Aorta (tissue), 5 donors: ENCODE data around the gene SLC34A3. TPM values are rescaled to one million over a fixed set of nuclear protein-coding genes. Genes with fewer than 3 reads are reported as not detected.
A peak's percentile ranks its signal among the peaks of the same experiment; 100 is the strongest.
"Not testable (repeated sequence)": the region's sequence is repeated elsewhere in the genome, so short reads cannot be mapped to it uniquely, and the experiment has no call there.

ENCODE experiments used
- ATAC-seq: fragments of 200-7000 bp; cut with Tn5 transposase; one replicate; pipeline ENCODE4 v1.9.1; 2022; ENCODE audit warnings: moderate library complexity; ENCODE audit not compliant: low FRiP score
- DNase-seq, 2 donors: peaks; one replicate each; pipeline ENCODE4 v3.0.0-alpha.2; 2020
- H3K27ac ChIP-seq, 2 donors: one replicate each; pipeline ENCODE4 v1.5.1; 2013; ENCODE audit warnings: low read length in 2 of 2, mild to moderate bottlenecking in 2 of 2, moderate library complexity in 2 of 2, control low read depth in 1 of 2, inconsistent platforms in 1 of 2, low read depth in 1 of 2
- H3K27me3 ChIP-seq, 2 donors: one replicate each; pipeline ENCODE4 v1.6.1; 2013; ENCODE audit warnings: control low read depth in 1 of 2, low read length in 1 of 2, mild to moderate bottlenecking in 1 of 2, moderate library complexity in 1 of 2; ENCODE audit not compliant: insufficient read depth in 2 of 2, control insufficient read depth in 1 of 2
- H3K36me3 ChIP-seq, 2 donors: one replicate each; pipeline ENCODE4 v1.6.1; 2013; ENCODE audit warnings: control low read depth in 1 of 2, low read length in 1 of 2, mild to moderate bottlenecking in 1 of 2; ENCODE audit not compliant: insufficient read depth in 2 of 2, control insufficient read depth in 1 of 2
- H3K4me1 ChIP-seq, 2 donors: one replicate each; pipeline ENCODE4 v1.6.1; 2013; ENCODE audit warnings: low read length in 2 of 2, control low read depth in 1 of 2, mild to moderate bottlenecking in 1 of 2, moderate library complexity in 1 of 2; ENCODE audit not compliant: insufficient read depth in 2 of 2, control insufficient read depth in 1 of 2
- H3K4me3 ChIP-seq, 2 donors: one replicate each; pipeline ENCODE4 v1.5.1; 2013; ENCODE audit warnings: low read length in 2 of 2, control low read depth in 1 of 2, mild to moderate bottlenecking in 1 of 2
- H3K9me3 ChIP-seq: one replicate; pipeline ENCODE4 v1.6.1; 2013; ENCODE audit warnings: mild to moderate bottlenecking, low read length; ENCODE audit not compliant: control insufficient read depth
- WGBS, 2 donors: extraction: QIAGEN DNeasy Blood & Tissue Kit; methylation state at CpG; one replicate each; pipeline ENCODE4 v1.1.7; 2013; 5-methylcytosine and 5-hydroxymethylcytosine counted together
- intact Hi-C, 2 donors: fragments of 100-400 bp; cut with DNase I; formaldehyde crosslinking; loops; one replicate each; pipeline versions ENCODE4 v1.14.2 to v1.15.0; 2022
- polyA plus RNA-seq, 2 donors: library from polyadenylated mRNA; stranded (reverse); fragments of 200-250 nt; gene quantifications; one replicate each; pipeline ENCODE4 v1.2.3, GENCODE V29; 2013
- total RNA-seq, 2 donors: library from RNA; stranded (reverse); fragmentation: NEBNext Ultra II Directional; extraction: Animal tissue kit (Norgen Biotek cat#: 25700); gene quantifications; one replicate each; pipeline ENCODE4 v1.2.1, GENCODE V29; 2021
- donor health status: healthy with polysubstance abuse.
- donor health status: Bipolar disorder and iron deficiency.
- donor health status: DM: no; HTN: no; CAD: no.
- donor health status: DM: no; HTN: no; CAD: no.
- donor health status: DM: yes; HTN: yes; CAD: no.

SLC34A3 gene
- total and polyA plus RNA-seq, 4 donors: not detected

DNA sequence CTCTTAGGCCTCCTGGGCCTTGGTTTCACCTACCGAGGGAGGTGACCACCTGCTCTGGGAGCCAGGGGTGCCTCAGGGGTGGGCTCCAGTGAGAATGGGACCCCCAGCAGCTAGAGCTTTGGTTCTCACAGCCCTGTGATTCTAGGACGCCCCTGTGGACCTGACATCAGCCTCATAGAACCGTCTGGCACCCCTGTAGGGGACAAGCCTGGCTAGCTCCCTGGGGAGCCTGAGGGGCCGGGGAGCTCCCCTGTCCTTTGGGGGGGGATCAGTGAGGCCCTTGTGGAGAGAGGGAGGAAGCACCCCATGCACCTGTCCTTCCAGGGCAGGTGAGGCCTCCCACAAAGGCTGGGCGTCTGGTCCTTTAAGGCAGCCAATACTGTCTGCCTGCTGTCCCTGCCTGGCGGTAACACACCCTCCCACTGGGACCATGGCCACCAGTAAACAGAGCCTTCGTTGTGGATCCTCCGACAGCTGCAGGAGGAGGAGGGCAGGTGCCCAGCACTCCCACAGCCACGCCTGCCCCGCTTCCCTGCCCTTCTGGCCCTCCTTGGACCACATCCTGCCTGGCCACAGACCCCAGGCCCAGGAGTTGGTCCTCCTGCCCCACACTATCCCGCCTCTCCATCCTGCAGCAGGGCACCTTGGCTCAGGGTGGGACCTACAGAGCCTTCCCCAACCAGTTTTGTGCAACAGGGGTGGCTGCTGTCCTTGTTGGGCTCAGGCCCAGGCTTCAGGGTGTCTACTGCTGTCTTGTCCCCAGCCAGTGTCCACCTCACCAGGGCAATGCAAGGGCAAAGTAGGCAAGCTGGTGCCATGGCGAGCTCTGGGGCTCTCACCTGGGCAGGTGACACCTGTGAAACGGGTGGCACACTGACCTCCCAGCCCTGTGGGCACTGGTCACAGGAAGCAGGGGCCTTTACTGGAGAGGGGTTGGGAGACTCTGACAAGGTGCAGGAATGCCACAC lies 7.3 kb downstream of the SLC34A3 start:
- H3K9me3 ChIP-seq: no peaks in the 10 kb centered on the region
- no peak for DNase-seq
- intact Hi-C loops: no loop called here
- H3K27me3 ChIP-seq: peaks cover 0 to 2% of the 10 kb centered on the region in 2 donors
- no peak overlapping the region for H3K4me3 ChIP-seq
- H3K27ac ChIP-seq: no peak overlapping the region
- H3K36me3 ChIP-seq: no peaks in the 10 kb centered on the region
- WGBS, 2 donors: 83 to 86% methylated on average over 12 to 13 of the region's 13 CpGs
- H3K4me1 ChIP-seq: no peaks in the 10 kb centered on the region
- ATAC-seq: no peak

DNA sequence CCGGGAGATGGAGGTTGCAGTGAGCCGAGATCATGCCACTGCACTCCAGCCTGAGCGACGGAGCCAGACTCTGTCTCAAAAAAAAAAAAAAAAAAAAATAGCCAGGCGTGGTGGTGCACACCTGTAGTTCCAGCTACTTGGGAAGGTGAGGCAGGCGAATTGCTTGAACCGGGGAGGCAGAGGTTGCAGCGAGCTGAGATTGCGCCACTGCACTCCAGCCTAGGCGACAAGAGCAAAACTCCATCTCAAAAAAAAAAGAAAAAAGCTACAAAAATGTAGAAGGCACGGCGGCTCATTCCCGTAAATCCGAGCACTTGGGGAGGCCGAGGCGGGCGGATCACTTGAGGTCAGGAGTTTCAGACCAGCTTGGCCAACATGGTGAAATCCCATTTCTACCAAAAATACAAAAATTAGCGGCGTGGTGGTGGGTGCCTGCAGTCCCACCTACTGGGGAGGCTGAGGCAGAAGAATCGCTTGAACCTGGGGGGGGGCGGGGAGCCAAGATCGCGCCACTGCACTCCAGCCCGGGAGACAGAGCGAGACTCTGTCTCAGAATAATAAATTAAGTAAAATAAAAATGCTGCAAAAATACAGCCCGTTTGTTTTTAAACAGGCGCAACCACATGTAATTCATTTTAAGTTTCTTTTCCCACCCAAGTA lies 9.0 kb downstream of the SLC34A3 start:
- H3K36me3 ChIP-seq, H3K4me1 ChIP-seq, H3K27me3 ChIP-seq, DNase-seq, H3K27ac ChIP-seq, H3K9me3 ChIP-seq, ATAC-seq: not testable (repeated sequence)
- intact Hi-C loops: loop anchor here in 1 of 2 donors (2.0 kb wide), 1 partner anchor 15 kb away; the partner anchor contains the start of gene NELFB
- H3K4me3 ChIP-seq: peak overlapping the region; percentile 27 to 53
- WGBS, 2 donors: 48 to 51% methylated on average over 25 to 27 of the region's 27 CpGs

DNA sequence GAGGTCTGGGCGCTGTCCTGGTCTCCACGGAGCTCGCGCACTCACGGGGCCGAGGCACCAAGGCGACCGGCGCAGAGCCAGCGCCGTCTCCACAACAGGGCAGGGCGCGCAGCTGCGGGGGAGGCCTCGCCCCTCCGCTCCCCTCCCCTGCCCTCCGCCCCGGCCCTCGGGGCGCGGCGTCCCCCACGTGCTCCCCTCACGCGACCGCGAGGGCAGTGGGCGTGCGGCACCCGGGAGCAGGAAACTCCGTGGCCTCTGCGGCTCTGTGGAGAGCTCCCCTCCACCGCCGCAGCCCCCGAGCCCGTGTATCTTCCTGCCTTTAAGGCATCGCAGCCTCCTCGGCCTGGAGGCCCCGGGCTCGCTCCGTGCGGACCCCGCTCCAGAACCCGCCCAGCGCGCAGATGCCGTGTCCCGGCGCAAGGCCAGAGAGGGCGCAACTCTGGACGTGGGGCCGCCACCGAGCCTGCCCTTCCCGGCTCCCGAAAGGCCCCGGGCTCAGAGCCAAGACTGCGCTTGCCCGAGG lies 9.7 kb downstream of the SLC34A3 start:
- WGBS, 2 donors: 0 to 1% methylated on average over 42 to 58 of the region's 58 CpGs
- no peaks in the 10 kb centered on the region for H3K36me3 ChIP-seq
- H3K27me3 ChIP-seq: peaks cover 0 to 2% of the 10 kb centered on the region in 2 donors
- ATAC-seq: peak; percentile 54
- peak; percentile 89 to 93 for DNase-seq
- no peaks in the 10 kb centered on the region for H3K4me1 ChIP-seq
- H3K9me3 ChIP-seq: no peaks in the 10 kb centered on the region
- H3K27ac ChIP-seq: peak overlapping the region in 1 of 2 donors; percentile 66
- peak overlapping the region; percentile 27 to 53 for H3K4me3 ChIP-seq
- intact Hi-C loops: loop anchor here in 1 of 2 donors (2.0 kb wide), 1 partner anchor 14 kb away; the partner anchor contains the start of gene NELFB

DNA sequence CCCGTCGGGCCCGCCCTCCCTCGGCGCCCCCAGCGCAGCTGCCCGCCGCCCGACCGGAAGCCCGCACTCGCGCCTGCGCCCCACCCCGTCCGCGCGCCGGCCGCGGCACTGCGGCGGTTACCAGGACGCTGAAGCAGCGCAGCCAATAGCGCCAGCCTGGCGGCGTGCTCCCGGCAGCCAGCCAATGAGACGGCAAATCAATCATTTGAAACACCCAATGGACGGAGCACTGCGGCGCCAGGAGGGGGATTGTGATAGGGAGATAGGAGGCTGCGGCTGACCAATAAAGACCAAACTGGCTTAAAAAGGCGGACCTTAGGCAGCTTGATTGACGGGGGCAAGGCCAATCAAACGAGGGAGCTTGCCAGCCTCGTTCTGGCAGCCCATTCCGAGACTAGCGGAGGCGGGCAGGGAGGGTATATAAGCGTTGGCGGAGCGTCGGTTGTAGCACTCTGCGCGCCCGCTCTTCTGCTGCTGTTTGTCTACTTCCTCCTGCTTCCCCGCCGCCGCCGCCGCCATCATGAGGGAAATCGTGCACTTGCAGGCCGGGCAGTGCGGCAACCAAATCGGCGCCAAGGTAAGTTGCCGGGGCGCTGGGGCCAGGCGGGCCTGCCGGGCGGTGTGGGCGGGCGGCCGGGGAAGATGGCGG lies 10.3 kb downstream of the SLC34A3 start, which contains the start of gene TUBB4B:
Gene TUBB4B, plus strand, starts transcription at position 447 of the 649 bp plus-strand sequence. Its CDS starts 74 bp downstream, at position 521.
- Histone ChIP-seq H3K9me3 (no peaks in the 10 kb centered on the region), H3K4me3 (peak within 1 kb of the TSS; percentile 65 to 86), H3K27ac (peak within 1 kb of the TSS in 1 of 2 donors; percentile 76), H3K27me3 (peaks cover 0 to 2% of the 10 kb centered on the region in 2 donors), H3K4me1 (no peaks in the 10 kb centered on the region), H3K36me3 (no peaks in the 10 kb centered on the region)
- peak; percentile 99 to 100 for DNase-seq
- 0 to 1% methylated on average over 44 to 67 of the region's 67 CpGs for WGBS, 2 donors
- peak; percentile 95 for ATAC-seq
- intact Hi-C loops: loop anchor here in 1 of 2 donors (2.0 kb wide), 1 partner anchor 14 kb away; the partner anchor contains the start of gene NELFB

DNA sequence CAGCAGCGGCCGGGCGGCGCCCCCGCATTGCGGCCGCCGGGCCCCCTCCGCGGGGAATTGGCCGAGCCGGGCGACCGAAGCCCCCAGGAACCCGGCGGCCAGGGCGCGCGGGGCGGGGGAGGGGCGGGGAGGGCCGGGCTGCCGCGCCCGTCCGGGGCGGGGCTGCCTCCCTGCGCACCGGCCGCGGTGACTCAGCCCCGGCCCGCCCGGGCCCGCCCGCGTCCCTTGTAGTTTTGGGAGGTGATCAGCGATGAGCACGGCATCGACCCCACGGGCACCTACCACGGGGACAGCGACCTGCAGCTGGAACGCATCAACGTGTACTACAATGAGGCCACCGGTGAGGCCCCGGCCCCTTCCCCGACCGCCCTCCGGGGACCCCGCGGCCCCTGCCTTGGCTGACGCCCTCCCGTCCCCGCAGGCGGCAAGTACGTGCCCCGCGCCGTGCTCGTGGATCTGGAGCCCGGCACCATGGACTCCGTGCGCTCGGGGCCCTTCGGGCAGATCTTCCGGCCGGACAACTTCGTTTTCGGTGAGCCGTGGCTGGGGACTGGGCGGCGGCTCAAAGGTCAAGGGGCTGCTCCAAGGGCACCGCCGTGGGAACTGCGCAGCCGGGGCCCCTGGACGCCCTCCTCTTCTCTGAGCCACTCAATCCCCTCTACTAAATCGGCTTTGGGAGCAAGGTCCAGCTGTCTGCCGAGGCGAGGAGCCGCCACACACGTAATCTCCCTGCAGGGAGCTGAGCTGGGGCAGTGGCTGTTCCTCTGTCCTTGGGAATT lies 11.0 kb downstream of the SLC34A3 start:
- intact Hi-C loops: loop anchor here in 1 of 2 donors (2.0 kb wide), 1 partner anchor 13 kb away; the partner anchor contains the start of gene NELFB
- Histone ChIP-seq H3K36me3 (no peaks in the 10 kb centered on the region), H3K4me1 (no peaks in the 10 kb centered on the region), H3K27me3 (peaks cover 0 to 2% of the 10 kb centered on the region in 2 donors), H3K27ac (peak overlapping the region in 1 of 2 donors; percentile 76), H3K9me3 (no peaks in the 10 kb centered on the region), H3K4me3 (peak overlapping the region; percentile 65 to 86)
- DNase-seq: peak; percentile 78 to 90
- 1% methylated on average over 47 to 83 of the region's 83 CpGs for WGBS, 2 donors
- peak; percentile 31 for ATAC-seq

DNA sequence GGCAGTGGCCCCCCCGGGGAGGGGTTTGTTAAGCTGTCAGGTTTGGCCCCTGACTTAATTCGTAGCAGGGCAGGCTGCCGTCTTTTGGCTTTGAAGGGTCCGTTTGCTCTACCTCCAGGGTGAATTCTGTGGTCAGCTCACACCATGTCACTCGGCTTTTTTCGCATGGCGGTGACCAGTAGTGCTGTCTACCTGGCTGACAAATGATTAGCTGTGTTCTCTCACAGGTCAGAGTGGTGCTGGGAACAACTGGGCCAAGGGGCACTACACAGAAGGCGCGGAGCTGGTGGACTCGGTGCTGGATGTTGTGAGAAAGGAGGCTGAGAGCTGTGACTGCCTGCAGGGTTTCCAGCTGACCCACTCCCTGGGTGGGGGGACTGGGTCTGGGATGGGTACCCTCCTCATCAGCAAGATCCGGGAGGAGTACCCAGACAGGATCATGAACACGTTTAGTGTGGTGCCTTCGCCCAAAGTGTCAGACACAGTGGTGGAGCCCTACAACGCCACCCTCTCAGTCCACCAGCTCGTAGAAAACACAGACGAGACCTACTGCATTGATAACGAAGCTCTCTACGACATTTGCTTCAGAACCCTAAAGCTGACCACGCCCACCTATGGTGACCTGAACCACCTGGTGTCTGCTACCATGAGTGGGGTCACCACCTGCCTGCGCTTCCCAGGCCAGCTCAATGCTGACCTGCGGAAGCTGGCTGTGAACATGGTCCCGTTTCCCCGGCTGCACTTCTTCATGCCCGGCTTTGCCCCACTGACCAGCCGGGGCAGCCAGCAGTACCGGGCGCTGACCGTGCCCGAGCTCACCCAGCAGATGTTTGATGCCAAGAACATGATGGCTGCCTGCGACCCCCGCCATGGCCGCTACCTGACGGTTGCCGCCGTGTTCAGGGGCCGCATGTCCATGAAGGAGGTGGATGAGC lies 11.8 kb downstream of the SLC34A3 start:
- ATAC-seq: no peak
- H3K36me3 ChIP-seq: no peaks in the 10 kb centered on the region
- DNase-seq: no peak
- no peak overlapping the region for H3K27ac ChIP-seq
- peak overlapping the region; percentile 65 to 86 for H3K4me3 ChIP-seq
- WGBS, 2 donors: 70 to 74% methylated on average over 36 of the region's 36 CpGs
- H3K4me1 ChIP-seq: no peaks in the 10 kb centered on the region
- intact Hi-C loops: no loop called here
- peaks cover 0 to 2% of the 10 kb centered on the region in 2 donors for H3K27me3 ChIP-seq
- H3K9me3 ChIP-seq: no peaks in the 10 kb centered on the region

DNA sequence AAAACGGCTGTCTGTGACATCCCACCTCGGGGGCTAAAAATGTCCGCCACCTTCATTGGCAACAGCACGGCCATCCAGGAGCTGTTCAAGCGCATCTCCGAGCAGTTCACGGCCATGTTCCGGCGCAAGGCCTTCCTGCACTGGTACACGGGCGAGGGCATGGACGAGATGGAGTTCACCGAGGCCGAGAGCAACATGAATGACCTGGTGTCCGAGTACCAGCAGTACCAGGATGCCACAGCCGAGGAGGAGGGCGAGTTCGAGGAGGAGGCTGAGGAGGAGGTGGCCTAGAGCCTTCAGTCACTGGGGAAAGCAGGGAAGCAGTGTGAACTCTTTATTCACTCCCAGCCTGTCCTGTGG lies 12.5 kb downstream of the SLC34A3 start:
- H3K27me3 ChIP-seq, H3K27ac ChIP-seq, H3K9me3 ChIP-seq, DNase-seq, ATAC-seq, H3K4me3 ChIP-seq, intact Hi-C loops, H3K36me3 ChIP-seq, H3K4me1 ChIP-seq: not testable (repeated sequence)
- 90 to 93% methylated on average over 16 to 18 of the region's 18 CpGs for WGBS, 2 donors
